Subcutaneous adipose tissue (tissue), 4 donors: ENCODE measurements around the gene EPM2A. TPM values are rescaled to one million over a fixed set of nuclear protein-coding genes. Genes with fewer than 3 reads are reported as not detected.

ENCODE experiments used
- total RNA-seq, 4 donors: library from RNA; depleted of rRNA; stranded (reverse); fragments of >200 nt; gene quantifications; one replicate each; pipeline ENCODE4 v1.1.0, GENCODE V29; 2016
- TF ChIP-seq, protein P1 (sequence below): fragments of 450-650 bp; IDR thresholded peaks from one replicate; pipeline ENCODE4 v1.5.1; 2016; ENCODE audit warnings: low read depth, mild to moderate bottlenecking, control low read depth, antibody characterized with exemption, moderate library complexity

The EPM2A gene
- 10 to 100 TPM in 3 of 4 donors, 1 to 10 TPM in 1; 7.3 to 30.7 (median 19.4) TPM for total RNA-seq

GRCh38 chr6:145735356-145736165 lies at the start of gene EPM2A:
TSS of gene EPM2A (minus strand) at chr6:145735520. CDS start at chr6:145735498, 22 bp downstream.
- TF ChIP-seq, protein P1, sequence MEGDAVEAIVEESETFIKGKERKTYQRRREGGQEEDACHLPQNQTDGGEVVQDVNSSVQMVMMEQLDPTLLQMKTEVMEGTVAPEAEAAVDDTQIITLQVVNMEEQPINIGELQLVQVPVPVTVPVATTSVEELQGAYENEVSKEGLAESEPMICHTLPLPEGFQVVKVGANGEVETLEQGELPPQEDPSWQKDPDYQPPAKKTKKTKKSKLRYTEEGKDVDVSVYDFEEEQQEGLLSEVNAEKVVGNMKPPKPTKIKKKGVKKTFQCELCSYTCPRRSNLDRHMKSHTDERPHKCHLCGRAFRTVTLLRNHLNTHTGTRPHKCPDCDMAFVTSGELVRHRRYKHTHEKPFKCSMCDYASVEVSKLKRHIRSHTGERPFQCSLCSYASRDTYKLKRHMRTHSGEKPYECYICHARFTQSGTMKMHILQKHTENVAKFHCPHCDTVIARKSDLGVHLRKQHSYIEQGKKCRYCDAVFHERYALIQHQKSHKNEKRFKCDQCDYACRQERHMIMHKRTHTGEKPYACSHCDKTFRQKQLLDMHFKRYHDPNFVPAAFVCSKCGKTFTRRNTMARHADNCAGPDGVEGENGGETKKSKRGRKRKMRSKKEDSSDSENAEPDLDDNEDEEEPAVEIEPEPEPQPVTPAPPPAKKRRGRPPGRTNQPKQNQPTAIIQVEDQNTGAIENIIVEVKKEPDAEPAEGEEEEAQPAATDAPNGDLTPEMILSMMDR, result no peak

DNA sequence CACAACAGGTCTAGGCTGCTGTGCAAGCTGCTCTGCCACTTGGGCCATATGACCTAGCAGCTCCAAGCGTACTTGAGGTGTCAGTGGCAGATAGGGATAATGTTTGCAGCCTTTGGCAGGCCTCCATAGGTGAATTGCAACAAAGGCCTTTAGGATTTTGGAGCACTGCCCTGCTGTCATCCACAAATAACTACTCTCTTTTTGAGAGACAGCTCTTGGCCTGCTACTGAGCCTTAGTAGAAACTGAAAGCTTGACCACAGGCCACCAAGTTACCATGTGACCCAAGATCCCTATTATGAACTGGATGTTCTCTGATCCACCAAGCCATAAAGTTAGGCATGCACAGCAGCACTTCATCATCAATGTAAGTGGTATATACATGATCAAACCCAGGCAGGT lies 49.4 kb upstream of the EPM2A start:
- TF ChIP-seq, protein P1, result no peak

DNA sequence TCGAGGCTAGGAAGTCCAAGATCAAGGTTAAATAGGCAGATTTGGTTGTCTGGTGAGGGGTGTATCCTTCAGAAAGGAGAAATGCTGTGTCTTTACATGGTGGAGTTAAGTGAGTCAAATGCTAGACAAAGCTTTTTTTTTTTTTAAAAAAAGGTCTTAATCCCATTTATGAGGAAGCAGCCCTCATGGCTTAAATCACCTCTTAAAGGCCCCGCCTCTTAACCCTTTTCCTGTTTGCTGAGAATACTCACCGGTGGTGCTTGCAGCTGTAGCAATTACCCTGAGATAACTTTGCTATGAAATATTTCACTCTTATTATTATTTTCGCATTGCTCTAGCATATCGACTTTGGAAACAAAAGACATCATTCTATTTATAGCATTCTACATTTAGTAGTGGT lies 48.5 kb upstream of the EPM2A start:
- TF ChIP-seq, protein P1, result no peak

DNA sequence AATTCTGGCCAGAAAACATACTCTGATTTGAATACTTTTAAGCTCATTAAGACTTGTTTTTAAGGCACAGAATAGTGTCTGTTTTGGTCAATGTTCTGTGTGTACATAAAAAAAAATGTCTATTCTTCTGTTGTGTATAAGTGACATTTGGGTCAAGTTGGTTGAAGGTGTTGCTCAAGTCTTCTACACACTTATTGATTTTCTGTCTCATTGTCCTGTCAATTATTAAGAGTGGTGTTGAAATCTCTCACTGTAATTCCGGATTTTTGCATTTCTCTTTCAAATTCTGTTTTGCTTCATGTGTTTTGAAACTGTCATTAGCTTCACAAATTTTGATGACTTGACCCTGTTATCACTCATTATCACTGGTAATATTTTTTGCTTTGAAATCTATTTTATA lies 37.5 kb upstream of the EPM2A start:
- TF ChIP-seq, protein P1, result no peak

DNA sequence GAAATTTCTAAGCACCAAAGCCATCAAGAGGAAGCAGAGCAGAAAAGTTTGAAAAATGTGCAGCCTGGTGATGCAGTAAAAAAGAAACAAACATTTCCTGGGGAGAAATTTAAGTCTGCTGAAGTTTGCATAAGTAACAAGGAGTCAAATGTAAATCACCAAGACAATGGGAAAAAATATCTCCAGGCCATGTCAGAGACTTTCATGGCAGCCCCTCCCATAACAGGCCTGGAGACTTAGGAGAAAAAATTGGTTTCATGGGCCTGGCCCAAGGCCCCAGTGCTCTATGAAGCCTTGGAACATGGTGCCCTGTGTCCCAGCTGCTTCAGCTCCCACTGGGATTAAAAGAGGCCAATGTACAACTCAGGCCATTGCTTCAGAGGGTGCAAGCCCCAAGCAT lies 30.1 kb upstream of the EPM2A start:
- TF ChIP-seq, protein P1, result no peak

DNA sequence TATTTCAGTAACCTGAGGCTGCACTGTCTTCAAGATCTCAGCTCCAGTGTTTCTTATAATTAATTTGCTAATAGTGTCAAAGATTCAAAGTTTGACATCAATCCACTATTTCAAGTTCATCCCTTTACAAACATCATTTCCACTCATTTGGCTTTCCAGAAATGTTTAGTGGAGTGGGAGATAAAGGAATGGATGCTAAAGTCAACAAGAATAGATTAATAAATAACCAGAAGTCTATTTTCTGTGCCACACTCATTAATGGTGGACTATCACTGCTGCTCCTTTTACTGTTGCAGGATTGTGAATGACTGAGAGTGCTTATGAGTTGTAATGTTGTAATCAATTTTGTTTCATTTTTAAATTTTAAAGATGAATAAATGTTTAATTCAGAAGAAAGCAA lies 28.4 kb upstream of the EPM2A start:
- TF ChIP-seq, protein P1, result no peak

GRCh38 chr6:145761584-145761983 lies 26.3 kb upstream of the EPM2A start:
- TF ChIP-seq, protein P1, result no peak
